HG02759 (cell line): ENCODE data around the gene DIDO1.

Experiments
- ATAC-seq: cut with Tn5 transposase; IDR thresholded peaks from one replicate; pipeline ENCODE4 v1.9.1; 2021; ENCODE audit warnings: mild to moderate bottlenecking, moderate library complexity; ENCODE audit not compliant: unreplicated experiment

Gene DIDO1

DNA sequence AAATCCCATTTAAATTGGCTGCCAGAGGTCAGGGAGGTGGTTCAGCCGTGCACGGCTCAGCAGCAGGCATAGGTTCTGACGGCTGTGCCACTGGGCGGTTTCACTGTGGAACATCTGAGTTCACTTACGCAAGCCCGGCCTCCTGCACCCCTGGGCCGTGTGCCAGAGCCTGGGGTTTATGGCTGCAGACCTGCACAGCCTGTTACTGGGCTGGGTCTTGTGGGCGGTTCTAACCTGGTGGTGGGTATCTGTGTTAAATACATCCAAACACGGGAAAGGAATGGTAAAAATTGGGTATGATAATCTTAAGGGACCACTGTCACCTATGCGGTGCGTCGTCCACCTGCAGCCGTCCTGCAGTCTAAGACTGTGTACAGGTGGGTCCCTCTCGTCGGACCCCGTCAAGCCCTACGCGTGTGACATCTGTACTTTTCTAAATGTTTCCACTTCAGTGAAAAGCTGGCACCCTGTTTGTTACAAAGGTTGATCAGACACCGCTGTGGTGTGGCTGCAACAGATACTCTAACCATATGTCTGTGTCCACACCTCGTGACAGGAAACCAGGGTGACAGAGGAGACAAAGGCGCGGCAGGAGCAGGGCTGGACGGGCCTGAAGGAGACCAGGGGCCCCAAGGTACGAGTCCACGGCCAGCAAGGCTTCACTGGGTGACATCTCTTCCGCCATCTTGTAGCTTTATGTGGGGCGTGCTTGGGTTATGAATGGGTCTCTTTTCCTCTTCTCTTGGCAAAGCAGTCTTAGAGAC, 88.0 kb downstream of the DIDO1 start:
- ATAC-seq: peak; percentile 60

DNA sequence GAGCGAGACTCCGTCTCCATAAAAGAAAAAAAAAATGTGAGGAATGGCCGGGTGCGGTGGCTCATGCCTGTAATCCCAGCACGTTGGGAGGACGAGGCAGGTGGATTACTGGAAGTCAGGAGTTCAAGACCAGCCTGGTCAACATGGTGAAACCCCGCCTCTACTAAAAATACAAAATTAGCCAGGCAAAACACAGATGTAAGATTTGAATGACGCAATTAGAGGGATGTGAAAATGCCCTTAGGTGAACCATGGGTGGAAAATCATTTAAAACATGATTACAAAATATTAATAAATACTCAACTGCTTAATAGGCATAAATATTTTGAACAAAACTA, 88.5 kb downstream of the DIDO1 start:
- ATAC-seq: no peak

DNA sequence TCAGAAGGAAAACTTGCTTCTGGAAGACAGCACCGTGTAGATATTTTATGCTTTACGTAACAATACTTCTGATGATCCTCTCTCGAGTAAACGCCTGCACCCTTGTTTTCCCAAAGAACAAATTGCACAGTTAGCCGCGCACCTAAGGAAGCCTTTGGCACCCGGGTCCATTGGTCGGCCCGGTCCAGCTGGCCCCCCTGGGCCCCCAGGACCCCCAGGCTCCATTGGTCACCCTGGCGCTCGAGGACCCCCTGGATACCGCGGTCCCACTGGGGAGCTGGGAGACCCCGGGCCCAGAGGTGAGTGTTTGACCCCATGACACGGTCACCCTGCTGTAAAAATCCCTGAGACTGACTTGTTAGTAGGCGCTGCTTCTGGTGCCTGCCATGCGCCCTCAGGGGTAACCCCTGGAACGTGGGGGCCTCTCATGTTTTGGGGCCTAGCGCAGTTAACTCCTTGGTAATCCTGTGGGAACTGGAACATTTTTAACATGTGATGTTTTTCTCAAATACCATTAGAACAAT, 89.3 kb downstream of the DIDO1 start:
- no peak for ATAC-seq

DNA sequence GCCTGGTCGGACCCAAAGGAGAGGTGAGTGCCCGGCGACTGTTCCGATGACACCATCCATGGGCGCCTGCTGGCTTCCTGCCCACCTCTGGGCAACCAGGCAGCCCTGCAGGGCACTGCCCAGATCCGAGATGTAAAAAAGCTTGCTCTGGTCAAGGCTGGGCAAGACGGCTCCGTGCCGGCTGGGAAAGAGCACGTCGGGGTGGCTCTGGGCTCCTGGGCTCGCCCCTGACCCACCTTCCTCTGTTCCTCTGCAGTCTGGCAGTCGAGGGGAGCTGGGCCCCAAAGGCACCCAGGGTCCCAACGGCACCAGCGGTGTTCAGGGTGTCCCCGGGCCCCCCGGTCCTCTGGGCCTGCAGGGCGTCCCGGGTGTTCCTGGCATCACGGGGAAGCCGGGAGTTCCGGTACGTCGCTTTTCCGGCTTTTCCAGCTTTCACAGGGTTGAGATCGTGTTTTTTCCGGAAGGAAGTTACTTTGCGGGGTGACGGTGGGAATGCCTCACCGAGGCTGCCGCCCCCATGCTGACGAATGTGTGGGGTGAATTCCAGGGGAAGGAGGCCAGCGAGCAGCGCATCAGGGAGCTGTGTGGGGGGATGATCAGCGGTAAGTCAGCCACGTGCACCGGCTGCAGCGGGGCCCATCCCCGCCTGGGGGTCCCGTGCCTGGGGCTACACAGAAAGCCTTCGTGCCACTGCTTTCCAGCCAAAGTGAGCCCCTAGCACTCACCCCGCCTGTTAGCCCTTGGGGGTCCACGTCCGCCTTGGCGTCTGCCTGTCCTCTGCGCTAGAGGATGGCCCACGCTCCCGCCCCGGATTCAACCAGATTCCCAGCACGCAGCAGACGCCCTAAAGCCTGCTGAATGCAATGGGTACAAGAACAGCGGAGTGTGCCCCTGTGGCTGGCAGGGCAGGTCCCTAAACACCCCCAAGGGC, 90.1 kb downstream of the DIDO1 start:
- ATAC-seq: no peak

DNA sequence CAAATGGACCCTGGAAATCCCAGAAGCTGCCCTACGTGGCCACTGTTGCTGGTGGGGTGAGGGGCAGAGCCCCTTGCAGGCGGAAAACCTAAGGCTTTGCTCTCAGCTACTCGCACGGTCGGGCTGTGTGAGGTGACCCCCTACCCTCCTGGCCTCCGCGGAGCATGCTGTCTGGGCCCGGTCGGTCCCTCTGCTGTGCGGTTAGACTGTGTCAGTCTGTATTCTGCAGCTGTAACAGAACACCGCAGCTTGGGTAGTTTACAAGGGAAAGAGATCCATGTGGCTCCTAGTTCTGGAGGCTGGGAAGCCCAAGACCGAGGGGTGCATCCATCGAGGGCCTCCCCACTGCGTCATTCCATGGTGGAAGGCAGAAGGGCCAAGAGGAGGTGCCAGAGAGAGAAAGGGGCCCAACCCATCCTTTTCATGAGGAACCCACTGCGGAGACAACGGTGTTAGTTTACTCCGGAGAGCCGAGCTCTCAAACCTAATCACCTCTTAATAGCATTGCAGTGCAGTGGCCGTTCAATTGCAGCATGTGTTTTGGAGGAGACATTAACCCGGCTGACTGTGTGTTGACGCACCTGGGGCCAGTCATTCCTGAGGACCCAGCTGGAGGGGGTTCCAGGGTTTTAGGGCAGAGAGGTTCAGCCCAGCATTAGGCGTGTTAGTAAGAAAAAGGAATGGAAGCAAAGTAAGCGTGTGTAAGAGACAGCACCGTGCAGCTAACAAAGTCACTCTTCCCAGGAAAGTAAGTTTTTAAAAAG, 91.2 kb downstream of the DIDO1 start:
- ATAC-seq: no peak

DNA sequence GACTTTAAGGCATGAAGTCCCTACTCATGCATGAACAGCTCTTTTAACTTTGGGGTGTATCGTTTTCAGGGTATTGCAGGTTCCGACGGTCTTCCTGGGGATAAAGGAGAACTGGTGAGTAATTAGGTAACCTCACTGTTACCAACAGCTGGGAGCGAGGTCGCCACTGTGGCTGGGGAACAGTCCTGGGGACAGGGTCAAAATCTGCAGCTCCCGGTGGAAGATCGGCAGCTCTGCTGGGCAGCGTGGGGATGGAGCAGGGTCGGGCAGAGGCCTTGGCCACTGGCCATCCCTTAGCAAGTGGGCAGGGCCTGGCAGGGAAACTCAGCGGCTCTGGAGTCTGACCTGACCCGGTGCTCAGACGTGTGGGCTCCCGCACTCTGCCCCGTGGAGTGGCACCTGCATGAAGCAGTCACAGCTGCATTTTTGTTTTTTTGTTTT, 93.3 kb downstream of the DIDO1 start:
- peak; percentile 36 for ATAC-seq

DNA sequence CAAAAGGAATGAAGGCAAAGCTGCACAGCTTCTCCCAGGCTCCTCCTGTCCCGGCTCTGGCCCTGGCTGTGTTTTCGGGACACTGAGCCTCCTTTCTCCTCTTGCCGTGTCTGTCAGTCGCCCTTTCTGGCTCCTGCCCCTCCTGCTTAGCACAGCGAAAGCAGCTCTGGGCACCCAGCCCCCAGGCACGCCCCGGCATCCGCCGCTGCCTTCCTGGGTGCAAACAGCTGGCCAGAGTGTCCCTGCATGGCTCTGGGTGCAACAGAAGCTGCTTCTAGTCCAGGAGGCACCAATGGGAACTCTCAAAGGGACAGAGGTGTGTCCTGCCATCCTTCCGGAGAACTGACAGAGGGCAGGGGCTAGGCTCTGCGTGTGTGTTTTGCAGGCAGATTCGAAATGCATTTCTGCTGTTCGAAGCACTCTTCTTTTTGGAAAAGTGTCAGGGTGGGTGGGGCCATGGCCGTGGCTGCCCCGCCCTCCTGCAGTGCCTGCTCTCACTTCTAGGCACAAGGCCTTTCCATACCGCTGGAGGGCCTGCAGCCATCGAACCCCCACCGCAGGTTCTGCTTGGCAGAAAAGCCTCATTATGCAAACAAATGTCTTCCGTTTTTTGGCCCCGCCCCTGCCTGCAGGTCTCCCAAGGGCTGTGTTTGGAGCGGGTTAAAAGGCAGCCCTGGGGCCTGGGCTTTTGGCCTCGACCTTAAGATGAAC, 93.9 kb downstream of the DIDO1 start:
- peak; percentile 63 for ATAC-seq

DNA sequence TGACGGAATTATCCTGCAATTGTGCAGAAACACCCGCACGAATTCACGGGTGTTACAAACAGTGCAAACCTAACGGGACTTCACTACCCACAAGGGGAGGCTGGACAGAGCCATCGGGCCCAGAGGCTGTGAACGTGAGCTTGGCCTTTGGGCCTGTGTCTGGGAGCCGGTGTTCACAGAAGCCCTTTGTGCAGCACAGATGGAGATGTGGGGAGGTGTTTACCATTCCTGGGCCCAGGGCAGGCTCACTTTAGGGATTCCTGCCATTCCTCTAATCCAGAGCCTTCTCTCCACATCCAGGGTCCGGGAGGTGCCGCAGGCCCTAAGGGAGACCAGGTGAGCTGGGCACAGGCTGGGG, 94.5 kb downstream of the DIDO1 start:
- no peak for ATAC-seq

DNA sequence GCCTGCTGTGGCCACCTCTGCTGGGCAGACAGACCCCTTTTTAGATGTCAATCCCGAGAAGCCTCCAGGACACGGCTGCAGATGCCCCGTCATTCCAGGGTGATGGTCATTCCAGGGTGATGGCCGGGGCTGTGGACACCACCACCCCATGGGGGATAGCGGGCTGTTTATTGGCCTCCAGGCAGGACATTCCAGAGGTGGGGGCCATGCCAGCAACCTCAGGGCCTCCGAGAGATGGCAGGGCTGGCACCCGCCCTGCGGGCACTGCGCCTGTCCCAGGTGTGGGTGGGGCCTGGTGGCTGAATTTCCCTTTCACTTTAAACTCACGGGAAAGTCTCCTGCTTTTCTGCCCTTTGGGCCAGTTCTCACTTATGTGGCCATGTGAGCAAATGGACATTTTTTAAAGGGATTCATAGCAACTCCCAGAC, 94.9 kb downstream of the DIDO1 start:
- no peak for ATAC-seq

DNA sequence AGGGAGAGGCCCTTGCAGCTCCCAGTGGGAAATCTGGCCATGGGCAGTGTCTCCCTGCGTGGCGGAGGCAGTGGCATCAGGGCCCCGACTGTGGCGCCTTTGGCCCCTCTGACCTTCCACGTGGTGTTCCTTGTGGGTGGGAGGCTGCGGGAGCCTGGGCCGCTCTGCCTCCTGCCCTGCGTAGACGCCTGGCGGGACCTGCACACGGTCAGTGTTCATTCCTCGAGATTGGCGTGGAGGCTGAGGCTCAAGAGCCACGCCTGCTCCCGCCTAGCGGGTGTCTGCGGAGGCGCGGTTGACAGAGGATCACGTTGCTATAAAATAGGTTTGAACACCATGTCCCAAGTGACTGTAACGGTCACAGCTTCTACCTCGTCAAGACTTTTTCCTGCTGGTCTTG, 95.5 kb downstream of the DIDO1 start:
- ATAC-seq: no peak

DNA sequence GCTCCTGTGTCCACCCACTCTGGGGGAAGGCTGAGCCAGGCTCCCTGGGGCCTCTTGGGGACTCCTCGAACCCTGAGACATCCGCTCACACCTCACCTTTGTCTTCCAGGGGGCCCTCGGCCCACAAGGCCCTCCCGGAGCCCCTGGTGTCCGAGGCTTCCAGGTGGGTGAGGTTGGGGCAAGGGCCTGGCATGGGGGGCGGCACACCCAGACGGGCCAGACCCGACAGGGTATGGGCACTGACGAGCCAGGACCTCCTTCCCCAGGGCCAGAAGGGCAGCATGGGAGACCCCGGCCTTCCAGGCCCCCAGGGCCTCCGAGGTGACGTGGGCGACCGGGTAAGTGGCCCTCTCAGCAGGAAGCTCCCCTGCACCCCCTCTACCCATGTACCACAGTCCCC, 96.1 kb downstream of the DIDO1 start:
- no peak for ATAC-seq

DNA sequence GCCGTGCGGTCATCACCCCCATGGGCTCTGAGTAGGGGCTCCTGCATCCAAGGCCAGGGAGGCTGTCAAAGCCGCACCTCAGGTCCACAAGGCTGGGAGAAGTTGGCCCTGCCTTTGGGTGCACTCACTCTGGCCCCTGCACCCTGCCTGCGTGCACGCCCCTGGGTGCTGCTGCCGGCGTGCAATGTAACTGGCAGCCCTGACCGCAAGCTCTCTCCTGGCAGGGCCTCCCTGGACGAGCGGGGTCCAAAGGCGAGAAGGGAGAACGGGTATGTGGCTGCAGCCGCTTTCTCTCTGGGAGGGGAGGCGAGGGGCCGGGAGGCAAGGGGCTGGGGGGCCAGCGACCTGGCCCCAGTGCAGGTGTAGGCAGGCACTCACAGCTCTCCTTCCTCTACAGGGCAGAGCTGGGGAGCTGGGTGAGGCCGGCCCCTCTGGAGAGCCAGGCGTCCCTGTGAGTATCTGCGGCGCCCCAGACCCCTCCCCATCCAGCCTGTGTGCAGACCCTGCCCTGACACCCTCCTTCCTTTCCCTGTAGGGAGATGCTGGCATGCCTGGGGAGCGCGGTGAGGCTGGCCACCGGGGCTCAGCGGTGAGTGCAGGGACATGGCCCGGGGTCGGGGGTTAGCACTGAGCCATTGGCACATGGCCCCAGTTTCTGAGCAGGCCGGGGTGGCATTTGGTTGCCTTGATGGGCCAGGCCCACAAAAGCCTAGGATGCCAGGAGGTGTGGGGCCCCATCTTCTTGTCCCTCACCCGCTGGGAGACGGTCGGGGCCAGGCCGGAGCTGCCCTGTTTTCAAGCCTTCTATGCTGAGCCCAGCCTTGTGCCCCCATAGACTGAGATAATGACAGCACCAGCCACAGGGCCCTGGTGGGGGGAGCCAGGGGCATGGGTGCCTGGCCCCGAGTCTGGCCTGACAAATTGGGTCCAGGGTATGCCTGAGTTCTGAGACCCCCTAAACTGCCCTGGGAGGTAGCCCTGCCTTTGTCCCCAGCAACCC, 96.8 kb downstream of the DIDO1 start:
- no peak for ATAC-seq

DNA sequence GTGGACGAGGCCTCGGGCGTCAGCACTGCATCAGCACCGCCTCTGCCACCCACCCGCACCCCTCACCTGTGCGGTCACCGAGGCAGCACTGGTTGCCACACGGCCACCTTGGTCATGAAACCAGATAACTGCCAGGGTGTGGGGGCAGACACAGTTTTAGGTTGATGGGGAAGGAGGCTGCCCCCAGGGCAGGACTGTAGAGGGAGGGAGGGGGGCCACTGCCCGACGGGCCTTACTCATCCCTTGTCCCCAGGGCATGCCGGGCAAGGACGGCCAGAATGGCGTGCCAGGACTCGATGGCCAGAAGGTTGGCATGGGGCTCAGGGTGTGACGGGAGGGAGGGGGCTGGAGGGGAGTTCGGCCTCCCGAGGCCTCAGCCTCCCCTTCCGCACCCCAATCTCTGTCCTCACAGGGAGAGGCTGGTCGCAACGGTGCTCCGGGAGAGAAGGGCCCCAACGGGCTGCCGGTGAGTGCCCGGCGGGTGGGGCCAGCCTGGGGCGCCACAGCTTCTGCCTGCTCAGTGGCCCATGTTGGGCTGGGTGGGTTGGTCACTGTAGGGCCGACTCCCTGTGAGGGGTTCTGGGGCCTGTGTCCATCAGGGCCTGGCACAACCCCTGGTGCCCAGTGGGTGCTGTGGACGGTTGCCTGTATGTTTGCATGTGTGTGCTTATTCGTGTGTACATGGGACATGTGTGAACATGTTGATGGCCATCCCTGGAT, 97.6 kb downstream of the DIDO1 start:
- no peak for ATAC-seq

DNA sequence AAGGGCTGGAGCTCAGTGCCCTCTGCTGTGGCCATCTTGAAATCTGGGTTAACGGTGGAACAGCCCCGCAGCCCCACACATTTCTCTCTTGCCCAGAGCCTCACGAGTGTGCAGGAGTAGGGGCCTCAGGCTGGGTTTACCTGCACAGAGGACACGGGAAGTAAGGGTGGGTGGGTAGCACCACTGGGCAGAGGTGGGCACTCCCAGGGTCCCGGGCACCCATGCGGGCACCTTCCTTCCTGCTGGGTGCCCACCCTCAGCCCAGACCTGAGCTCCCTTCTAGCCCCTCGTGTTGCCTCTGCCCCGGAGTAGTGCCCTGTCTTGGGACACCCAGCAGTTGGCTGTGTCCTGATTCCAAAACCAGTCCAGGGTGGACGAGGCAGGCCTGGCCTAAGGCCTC, 98.3 kb downstream of the DIDO1 start:
- no peak for ATAC-seq
